ENCODE data around the gene FAM20B.

GRCh38 chr1:179002552-179003345 lies 22.9 kb upstream of the FAM20B start:
- no peak for TF ChIP-seq POLR2A (IDR thresholded peaks at IDR 0.05; ENCODE audit: insufficient read depth in 1 of 2, low read depth in 2 of 2, low read length in 2 of 2)
- TF ChIP-seq ZNF274 (CRISPR knock-in tag; IDR thresholded peaks at IDR 0.05): peak; percentile 56; the same call in 1 of the 2 replicates
- TF ChIP-seq FOXP1 (IDR thresholded peaks at IDR 0.05): no peak
- TF ChIP-seq FOXP1 (CRISPR knock-in tag; IDR thresholded peaks at IDR 0.05): no peak
- peak; percentile 81 to 86 for TF ChIP-seq HMGXB4 (CRISPR knock-in tag; IDR thresholded peaks at IDR 0.05; ENCODE audit: borderline replicate concordance in 1 of 2, low read depth in 1 of 2)
- no peak for TF ChIP-seq THAP7 (CRISPR knock-in tag; IDR thresholded peaks at IDR 0.05)
- peak; percentile 55 for TF ChIP-seq RXRA (CRISPR knock-in tag; IDR thresholded peaks at IDR 0.05)
- TF ChIP-seq ZBTB2 (CRISPR knock-in tag; IDR thresholded peaks at IDR 0.05; ENCODE audit: low read depth): no peak
- TF ChIP-seq CTCF (CRISPR knock-in tag; IDR thresholded peaks at IDR 0.05): peak; percentile 96
- 0 out of 2 replicates have a peak, but pooled peaks have one; percentile 39 for TF ChIP-seq CREBL2 (CRISPR knock-in tag; IDR thresholded peaks at IDR 0.05; ENCODE audit: borderline replicate concordance)
- TF ChIP-seq NFKBIZ (CRISPR knock-in tag; IDR thresholded peaks at IDR 0.05): no peak
- TF ChIP-seq RNF2 (conservative IDR thresholded peaks at IDR 0.05; ENCODE audit: low read depth): no peak
